HepG2 (cell line): ENCODE data around the gene OGFOD3. TPM values are rescaled to one million over a fixed set of nuclear protein-coding genes. Genes with fewer than 3 reads are reported as not detected.
A peak's percentile ranks its signal among the peaks of the same experiment; 100 is the strongest.

ENCODE experiments used
- AHR ChIP-seq: IDR thresholded peaks from 2 replicates; pipeline ENCODE4 v1.6.1; 2018; ENCODE audit warnings: missing genetic modification reagents, missing compliant biosample characterization
- ATF1 ChIP-seq: IDR thresholded peaks from 2 replicates; pipeline ENCODE4 v1.6.1; 2016; ENCODE audit warnings: mild to moderate bottlenecking, control low read depth
- CCDC6 ChIP-seq: sonication (generic); formaldehyde crosslinking; IDR thresholded peaks from 2 replicates; pipeline ENCODE4 v1.8.1; 2022; ENCODE audit warnings: mild to moderate bottlenecking, missing genetic modification reagents, moderate library complexity
- CENPT ChIP-seq: sonication (generic); formaldehyde crosslinking; IDR thresholded peaks from 2 replicates; pipeline ENCODE4 v1.8.0; 2022; ENCODE audit warnings: low read depth, mild to moderate bottlenecking, moderate library complexity, missing genetic modification reagents
- FOXC1 ChIP-seq: sonication (generic); formaldehyde crosslinking; IDR thresholded peaks from 2 replicates; pipeline ENCODE4 v1.8.0; 2022; ENCODE audit warnings: mild to moderate bottlenecking, missing genetic modification reagents, borderline replicate concordance
- HNF1A ChIP-seq, 2 experiments: sonication (generic) in 1 of 2; formaldehyde crosslinking in 1 of 2; IDR thresholded peaks; 2 replicates each; pipeline versions ENCODE4 v1.4.0 to v1.6.1; 2016 to 2020; ENCODE audit warnings: borderline replicate concordance in 1 of 2, low read depth in 1 of 2, mild to moderate bottlenecking in 1 of 2, missing genetic modification reagents in 1 of 2
- KDM5A ChIP-seq: fragments of 200-600 bp; sonication (generic); IDR thresholded peaks from 2 replicates; pipeline ENCODE4 v1.7.0; 2018; ENCODE audit warnings: antibody characterized with exemption, mild to moderate bottlenecking, low read length, borderline replicate concordance
- NBN ChIP-seq: fragments of 450-650 bp; conservative IDR thresholded peaks from 2 replicates; pipeline ENCODE4 v1.6.1; 2017
- RXRA ChIP-seq: sonication (generic); formaldehyde crosslinking; IDR thresholded peaks from 2 replicates; pipeline ENCODE4 v1.5.1; 2020; ENCODE audit warnings: missing genetic modification reagents
- SNAPC2 ChIP-seq: sonication (generic); formaldehyde crosslinking; IDR thresholded peaks from 2 replicates; pipeline ENCODE4 v1.8.1; 2022; ENCODE audit warnings: mild to moderate bottlenecking, missing genetic modification reagents
- SP1 ChIP-seq, 2 experiments: fragments of 450-650 bp in 1 of 2; sonication (generic) in 1 of 2; formaldehyde crosslinking in 1 of 2; IDR thresholded peaks; 2 replicates each; pipeline versions ENCODE4 v1.4.0 to v1.6.1; 2016 to 2020; ENCODE audit warnings: missing genetic modification reagents in 1 of 2
- SRSF9 ChIP-seq: fragments of 200-400 bp; formaldehyde crosslinking; IDR thresholded peaks from 2 replicates; pipeline ENCODE4 v1.6.1; 2018; ENCODE audit warnings: borderline replicate concordance, mild to moderate bottlenecking, low read depth, low read length; ENCODE audit not compliant: insufficient read depth, poor library complexity, severe bottlenecking
- ZMYM3 ChIP-seq: sonication (generic); formaldehyde crosslinking; IDR thresholded peaks from 2 replicates; pipeline ENCODE4 v1.5.1; 2020; ENCODE audit warnings: mild to moderate bottlenecking, missing genetic modification reagents
- ZNF160 ChIP-seq: sonication (generic); formaldehyde crosslinking; IDR thresholded peaks from 2 replicates; pipeline ENCODE4 v1.8.0; 2022; ENCODE audit warnings: mild to moderate bottlenecking, inconsistent platforms, missing genetic modification reagents
- ZNF274 ChIP-seq: sonication (generic); formaldehyde crosslinking; IDR thresholded peaks from 2 replicates; pipeline ENCODE4 v1.5.1; 2020; ENCODE audit warnings: mild to moderate bottlenecking, missing genetic modification reagents
- ZNF296 ChIP-seq: sonication (generic); formaldehyde crosslinking; conservative IDR thresholded peaks from 2 replicates; pipeline ENCODE4 v1.5.0; 2020; ENCODE audit warnings: mild to moderate bottlenecking, missing genetic modification reagents
- polyA plus RNA-seq, 8 experiments: library from polyadenylated mRNA; depleted of rRNA in 3 of 8; stranded (reverse) in 7 of 8; unstranded in 1 of 8; fragments of >200 nt; fragmentation: Illumina TruSeq in 4 of 8; extraction: Trizol in 4 of 8; gene quantifications; 2 replicates each; pipeline versions ENCODE4 v1.2.1 to v1.2.3, GENCODE V29; 2011 to 2016; ENCODE audit warnings: low read depth in 4 of 8, missing spikeins in 1 of 8, mixed read lengths in 1 of 8; ENCODE audit not compliant: insufficient read depth in 1 of 8
- total RNA-seq, 5 experiments: library from RNA; depleted of rRNA; stranded (reverse); fragments of >200 nt; fragmentation: Illumina TruSeq; extraction: Trizol; gene quantifications; 2 replicates each; pipeline ENCODE4 v1.2.3, GENCODE V29; 2016; ENCODE audit warnings: low read depth in 1 of 5
- TF ChIP-seq, protein P1 (sequence below): IDR thresholded peaks from 2 replicates; pipeline ENCODE4 v1.6.1; 2018; ENCODE audit warnings: missing genetic modification reagents
- TF ChIP-seq, protein P2 (sequence below): sonication (generic); formaldehyde crosslinking; IDR thresholded peaks from 2 replicates; pipeline ENCODE4 v1.8.0; 2022; ENCODE audit warnings: low read depth, missing genetic modification reagents
- TF ChIP-seq, protein P3 (sequence below): sonication (generic); formaldehyde crosslinking; IDR thresholded peaks from 2 replicates; pipeline ENCODE4 v1.5.1; 2020; ENCODE audit warnings: missing genetic modification reagents, mild to moderate bottlenecking, borderline replicate concordance

Gene OGFOD3
- total and polyA plus RNA-seq, 2 of the 13 experiments (the other 11 are each of a cell fraction or from before 2014, with no cell fraction given), result 40.0 to 42.1 TPM

GRCh38 chr17:82384730-82385481 is 33.5 kb downstream of the OGFOD3 start (continued):
- TF ChIP-seq HNF1A (IDR thresholded peaks at IDR 0.05; ENCODE audit: low read depth) (no peak), HNF1A (CRISPR knock-in tag; IDR thresholded peaks at IDR 0.05; ENCODE audit: borderline replicate concordance) (0 out of 2 replicates have a peak, but pooled peaks have one; percentile 43), SP1 (IDR thresholded peaks at IDR 0.05) (no peak), SP1 (CRISPR knock-in tag; IDR thresholded peaks at IDR 0.05) (no peak), CENPT (CRISPR knock-in tag) (no peak), ZMYM3 (CRISPR knock-in tag) (peak; percentile 51; the same call in 1 of the 2 replicates), SNAPC2 (CRISPR knock-in tag) (no peak), ZNF296 (CRISPR knock-in tag) (no peak; the same call in 1 of the 2 replicates), FOXC1 (no peak; the same call in 1 of the 2 replicates), RXRA (CRISPR knock-in tag) (peak; percentile 99), KDM5A (no peak), CCDC6 (no peak), ZNF160 (no peak), AHR (CRISPR knock-in tag) (no peak), NBN (no peak), ZNF274 (CRISPR knock-in tag) (no peak), ATF1 (CRISPR knock-in tag) (no peak), SRSF9 (no peak)
- TF ChIP-seq, protein P1, sequence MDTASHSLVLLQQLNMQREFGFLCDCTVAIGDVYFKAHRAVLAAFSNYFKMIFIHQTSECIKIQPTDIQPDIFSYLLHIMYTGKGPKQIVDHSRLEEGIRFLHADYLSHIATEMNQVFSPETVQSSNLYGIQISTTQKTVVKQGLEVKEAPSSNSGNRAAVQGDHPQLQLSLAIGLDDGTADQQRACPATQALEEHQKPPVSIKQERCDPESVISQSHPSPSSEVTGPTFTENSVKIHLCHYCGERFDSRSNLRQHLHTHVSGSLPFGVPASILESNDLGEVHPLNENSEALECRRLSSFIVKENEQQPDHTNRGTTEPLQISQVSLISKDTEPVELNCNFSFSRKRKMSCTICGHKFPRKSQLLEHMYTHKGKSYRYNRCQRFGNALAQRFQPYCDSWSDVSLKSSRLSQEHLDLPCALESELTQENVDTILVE (CRISPR knock-in tag), result no peak
- TF ChIP-seq, protein P2, sequence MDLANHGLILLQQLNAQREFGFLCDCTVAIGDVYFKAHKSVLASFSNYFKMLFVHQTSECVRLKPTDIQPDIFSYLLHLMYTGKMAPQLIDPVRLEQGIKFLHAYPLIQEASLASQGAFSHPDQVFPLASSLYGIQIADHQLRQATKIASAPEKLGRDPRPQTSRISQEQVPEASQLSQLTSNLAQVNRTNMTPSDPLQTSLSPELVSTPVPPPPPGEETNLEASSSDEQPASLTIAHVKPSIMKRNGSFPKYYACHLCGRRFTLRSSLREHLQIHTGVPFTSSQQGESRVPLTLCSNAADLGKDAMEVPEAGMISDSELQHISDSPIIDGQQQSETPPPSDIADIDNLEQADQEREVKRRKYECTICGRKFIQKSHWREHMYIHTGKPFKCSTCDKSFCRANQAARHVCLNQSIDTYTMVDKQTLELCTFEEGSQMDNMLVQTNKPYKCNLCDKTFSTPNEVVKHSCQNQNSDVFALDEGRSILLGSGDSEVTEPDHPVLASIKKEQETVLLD (CRISPR knock-in tag), result no peak
- TF ChIP-seq, protein P3, sequence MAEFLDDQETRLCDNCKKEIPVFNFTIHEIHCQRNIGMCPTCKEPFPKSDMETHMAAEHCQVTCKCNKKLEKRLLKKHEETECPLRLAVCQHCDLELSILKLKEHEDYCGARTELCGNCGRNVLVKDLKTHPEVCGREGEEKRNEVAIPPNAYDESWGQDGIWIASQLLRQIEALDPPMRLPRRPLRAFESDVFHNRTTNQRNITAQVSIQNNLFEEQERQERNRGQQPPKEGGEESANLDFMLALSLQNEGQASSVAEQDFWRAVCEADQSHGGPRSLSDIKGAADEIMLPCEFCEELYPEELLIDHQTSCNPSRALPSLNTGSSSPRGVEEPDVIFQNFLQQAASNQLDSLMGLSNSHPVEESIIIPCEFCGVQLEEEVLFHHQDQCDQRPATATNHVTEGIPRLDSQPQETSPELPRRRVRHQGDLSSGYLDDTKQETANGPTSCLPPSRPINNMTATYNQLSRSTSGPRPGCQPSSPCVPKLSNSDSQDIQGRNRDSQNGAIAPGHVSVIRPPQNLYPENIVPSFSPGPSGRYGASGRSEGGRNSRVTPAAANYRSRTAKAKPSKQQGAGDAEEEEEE, result peak; percentile 87; the same call in 1 of the 2 replicates
